GM19239 (cell line): ENCODE data around the gene DTWD2.
A peak's percentile ranks its signal among the peaks of the same experiment; 100 is the strongest.

ENCODE experiments used
- DNase-seq: peaks from one replicate; pipeline ENCODE4 v3.0.0; 2011; ENCODE audit warnings: low spot score; ENCODE audit not compliant: insufficient read length
- FAIRE-seq: peaks from 2 replicates; lab custom pipeline; 2011; peaks lifted over from hg19 to GRCh38; lab: Jason Lieb, UNC

Gene DTWD2

GRCh38 chr5:118987988-118988865, at the start of gene DTWD2:
DTWD2 (minus strand) TSS chr5:118988547; CDS start chr5:118988511, 36 bp downstream.
- FAIRE-seq (peak; percentile 98), DNase-seq (peak; percentile 84)

- no peak for DNase-seq
- FAIRE-seq, result no peak
Measured at GRCh38 chr5:119037496-119038215, 49.3 kb upstream of the DTWD2 start.

DNA sequence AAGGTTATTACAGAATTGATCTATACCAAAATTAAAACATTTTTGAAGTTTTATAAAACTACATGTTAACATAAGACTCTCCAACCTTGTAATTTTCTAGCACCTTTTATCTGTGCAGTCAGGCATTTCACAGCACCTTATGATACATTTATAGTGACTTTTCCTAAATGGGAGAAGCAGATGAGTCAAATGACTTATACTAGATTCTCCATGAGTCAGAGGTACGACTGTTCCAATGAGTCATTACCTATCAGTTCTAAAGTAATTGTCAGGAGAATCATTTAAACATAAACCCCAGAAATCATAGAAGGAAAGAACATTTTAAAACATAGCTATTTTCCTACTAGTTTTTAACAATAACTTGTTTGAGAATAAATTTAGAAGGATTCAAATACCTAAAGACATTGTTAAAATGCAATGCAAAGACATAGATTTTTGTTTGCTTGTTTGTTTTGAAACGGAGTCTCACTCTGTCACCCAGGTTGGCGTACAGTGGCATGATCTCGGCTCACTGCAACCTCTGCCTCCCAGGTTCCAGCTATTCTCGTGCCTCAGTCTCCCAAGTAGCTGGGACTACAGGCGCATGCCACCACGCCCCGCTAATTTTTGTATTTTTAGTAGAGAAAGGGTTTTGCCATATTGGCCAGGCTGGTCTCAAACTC, 47.9 kb upstream of the DTWD2 start:
- DNase-seq, result no peak
- no peak for FAIRE-seq

DNA sequence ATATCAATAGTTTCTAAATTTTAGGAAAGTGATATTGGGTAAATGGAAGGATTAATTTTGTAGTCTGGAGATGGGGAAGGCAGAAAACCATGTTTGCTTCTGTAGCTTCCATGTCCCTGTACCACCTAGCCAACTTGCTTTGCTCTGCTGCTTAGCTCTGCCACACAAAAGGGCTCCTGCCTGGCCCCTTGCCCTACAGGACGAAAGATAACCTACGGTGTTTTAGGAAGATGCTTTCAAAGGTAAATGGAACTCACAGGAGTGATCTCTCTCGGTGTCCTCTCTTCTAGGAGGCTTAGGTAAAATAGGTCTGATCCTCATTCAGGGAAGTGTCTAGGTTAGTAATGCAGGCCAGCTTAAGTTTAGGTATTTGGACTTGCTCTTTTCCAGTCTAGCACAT, 44.8 kb upstream of the DTWD2 start:
- FAIRE-seq (no peak), DNase-seq (no peak)

DNA sequence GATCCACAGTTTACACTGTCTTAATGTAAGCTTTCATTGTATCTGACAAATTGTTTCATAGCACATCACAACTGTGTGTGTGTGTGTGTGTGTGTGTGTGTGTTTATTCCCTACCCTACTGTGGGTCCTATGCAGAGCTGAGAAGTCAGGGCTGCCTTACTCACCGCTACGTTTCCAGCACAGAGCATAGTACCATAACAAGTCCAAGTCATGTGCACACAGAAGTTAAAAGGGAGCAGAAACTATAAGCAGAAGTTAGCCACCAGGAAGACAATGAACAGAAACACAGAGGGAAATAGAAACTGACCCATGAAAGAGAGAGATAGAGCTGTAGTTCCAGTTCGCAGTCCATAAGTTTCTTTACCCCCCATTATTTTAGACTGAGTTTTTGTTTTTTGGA, 44.3 kb upstream of the DTWD2 start:
- DNase-seq (no peak), FAIRE-seq (peak; percentile 88)

- no peak for DNase-seq
- FAIRE-seq, result peak; percentile 90
Measured at GRCh38 chr5:119031905-119032304, 43.6 kb upstream of the DTWD2 start.

GRCh38 chr5:119031011-119031886, 42.9 kb upstream of the DTWD2 start:
- FAIRE-seq, result peak; percentile 93
- no peak for DNase-seq

- DNase-seq (no peak), FAIRE-seq (no peak)
Measured at GRCh38 chr5:119028575-119028974, 40.2 kb upstream of the DTWD2 start.

DNA sequence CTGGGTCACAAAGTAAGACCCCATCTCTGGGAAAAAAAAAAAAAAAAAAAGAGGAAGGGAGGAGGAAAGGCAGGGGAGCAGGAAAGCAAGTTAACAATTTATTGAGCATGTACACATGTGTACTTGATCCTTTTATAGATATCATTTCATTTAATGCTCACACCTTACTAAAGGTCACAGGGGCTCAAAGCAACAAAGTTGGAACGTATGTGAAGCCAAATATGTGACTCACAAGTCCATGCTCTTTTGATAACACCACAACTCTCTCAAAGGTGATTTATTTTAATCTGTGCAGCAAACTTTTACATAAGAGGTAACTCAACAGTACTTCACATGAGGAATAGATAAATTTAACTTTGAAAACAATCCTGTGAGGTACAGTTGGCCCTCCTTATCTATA, 34.4 kb upstream of the DTWD2 start:
- DNase-seq (no peak), FAIRE-seq (no peak)

DNA sequence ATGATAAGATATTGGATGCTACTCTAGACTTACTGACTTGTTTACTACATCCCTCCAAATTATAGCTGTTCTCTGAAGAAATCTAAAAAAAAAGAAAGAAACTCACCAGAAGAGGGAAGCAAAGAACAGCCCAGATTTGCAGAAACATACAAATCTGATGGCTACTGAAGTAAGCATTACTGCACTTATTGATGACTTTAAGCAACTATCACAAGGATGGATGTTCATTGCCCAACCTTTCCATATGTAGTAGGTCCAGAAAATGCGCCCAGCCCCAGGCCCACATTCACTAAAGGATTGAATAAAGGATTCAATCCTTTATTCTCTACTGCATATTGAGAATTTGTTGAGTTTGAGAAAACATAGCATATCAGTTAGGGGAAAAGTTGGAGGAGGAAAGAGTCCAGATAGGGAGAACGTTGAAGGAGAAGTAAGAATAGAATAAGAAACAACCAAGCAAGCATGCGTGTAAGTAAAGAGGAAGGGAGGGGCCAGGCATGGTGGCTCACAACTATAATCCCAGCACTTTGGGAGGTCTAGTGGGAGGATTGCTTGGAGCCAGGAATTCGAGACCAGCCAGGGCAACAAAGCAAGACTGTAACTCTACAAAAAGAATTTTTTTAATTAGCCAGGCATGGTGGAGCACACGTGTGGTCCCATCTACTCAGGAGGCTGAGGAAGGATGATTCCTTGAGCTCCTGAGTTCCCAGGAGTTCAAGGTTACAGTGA, 33.8 kb upstream of the DTWD2 start:
- DNase-seq, result no peak
- peak; percentile 94 for FAIRE-seq

DNA sequence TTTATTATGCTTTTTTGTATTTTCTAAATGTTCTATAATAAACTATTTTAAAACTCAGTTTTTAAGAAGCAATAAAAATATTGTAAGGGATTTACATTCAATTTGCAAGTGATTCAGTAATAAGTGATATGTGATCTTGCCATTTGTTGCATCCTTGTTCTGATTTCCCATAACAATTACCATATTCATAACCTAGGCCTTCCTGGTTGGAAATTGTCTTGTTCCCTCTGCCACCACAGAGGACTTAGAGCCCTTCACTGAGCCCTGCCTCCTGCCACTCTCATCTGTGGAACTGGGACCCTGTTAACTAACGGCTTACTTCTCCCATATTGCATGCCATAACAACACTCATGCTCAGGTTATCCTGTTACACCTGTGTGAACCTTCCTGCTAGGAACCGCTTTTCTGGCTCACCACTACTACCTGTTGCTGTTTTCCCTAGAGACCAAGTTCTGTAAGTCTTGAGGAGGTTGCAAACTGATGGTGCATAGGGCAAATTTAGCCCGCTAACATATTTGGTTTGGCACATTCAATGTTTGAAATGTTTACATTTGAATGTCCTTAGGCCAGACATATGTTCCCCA, 32.9 kb upstream of the DTWD2 start:
- no peak for FAIRE-seq

GRCh38 chr5:119019949-119020348, 31.6 kb upstream of the DTWD2 start:
- DNase-seq (no peak), FAIRE-seq (no peak)

More for the DNA sequence above, 32.9 kb upstream of the DTWD2 start:
- no peak for DNase-seq

GRCh38 chr5:119019501-119019900, 31.2 kb upstream of the DTWD2 start:
- FAIRE-seq, result peak; percentile 39
- DNase-seq, result no peak

DNA sequence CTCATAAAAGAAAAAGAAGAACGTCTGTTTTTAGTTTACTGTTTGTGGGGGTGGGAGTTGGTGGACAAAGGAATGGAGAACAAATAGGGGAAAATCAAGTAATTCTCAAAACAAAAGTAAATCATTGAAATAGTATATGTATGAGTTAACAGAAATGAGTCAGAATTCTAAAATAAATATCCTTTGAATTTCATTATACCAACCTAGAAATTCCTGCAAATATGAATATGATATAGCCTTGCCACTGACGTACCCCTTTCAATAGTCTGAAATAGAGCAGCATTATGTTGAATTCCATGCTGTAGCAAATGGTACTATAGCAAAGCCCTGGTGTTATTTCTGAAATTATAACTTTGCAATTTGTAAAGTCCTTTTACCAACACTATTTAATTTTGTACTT, 29.6 kb upstream of the DTWD2 start:
- DNase-seq, result no peak
- FAIRE-seq, result no peak

- peak; percentile 69 for FAIRE-seq
- no peak for DNase-seq
Measured at GRCh38 chr5:119016125-119016774, 27.9 kb upstream of the DTWD2 start.

- no peak for DNase-seq
Measured at GRCh38 chr5:119011186-119011585, 22.8 kb upstream of the DTWD2 start.

GRCh38 chr5:119010206-119010605, 21.9 kb upstream of the DTWD2 start:
- no peak for FAIRE-seq
- no peak for DNase-seq

More at GRCh38 chr5:119011186-119011585, 22.8 kb upstream of the DTWD2 start:
- FAIRE-seq, result no peak

- FAIRE-seq (no peak), DNase-seq (no peak)
Measured at GRCh38 chr5:119009131-119009530, 20.8 kb upstream of the DTWD2 start.
